ENCODE measurements around the gene FBLN1. TPM values are rescaled to one million over a fixed set of nuclear protein-coding genes. Genes with fewer than 3 reads are reported as not detected.
"Not testable (repeated sequence)": the region's sequence is repeated elsewhere in the genome, so short reads cannot be mapped to it uniquely, and the experiment has no call there.

FBLN1 gene
- total RNA-seq, 1 donor: 256 TPM

GRCh38 chr22:45538281-45538680 is 35.6 kb downstream of the FBLN1 start:
- no peak overlapping the region for H3K4me3 ChIP-seq (ENCODE audit: low read depth, low read length)
- DNase-seq (ENCODE audit: low read depth): no peak
- no peak for TF ChIP-seq CTCF (IDR thresholded peaks at IDR 0.05; ENCODE audit: insufficient read depth, low read depth, low read length)

GRCh38 chr22:45540122-45540521 is 37.4 kb downstream of the FBLN1 start:
- peak; percentile 57 for DNase-seq (ENCODE audit: low read depth)
- no peak for TF ChIP-seq CTCF (IDR thresholded peaks at IDR 0.05; ENCODE audit: insufficient read depth, low read depth, low read length)

GRCh38 chr22:45541382-45541979 is 38.8 kb downstream of the FBLN1 start:
- no peak overlapping the region for H3K4me3 ChIP-seq (ENCODE audit: low read depth, low read length)
- DNase-seq (ENCODE audit: low read depth): no peak
- TF ChIP-seq CTCF (IDR thresholded peaks at IDR 0.05; ENCODE audit: insufficient read depth, low read depth, low read length): no peak

More at GRCh38 chr22:45540122-45540521, 37.4 kb downstream of the FBLN1 start:
- H3K4me3 ChIP-seq (ENCODE audit: low read depth, low read length): no peak overlapping the region

GRCh38 chr22:45542001-45542520 is 39.4 kb downstream of the FBLN1 start:
- DNase-seq (ENCODE audit: low read depth): no peak
- H3K4me3 ChIP-seq (ENCODE audit: low read depth, low read length): no peak overlapping the region
- no peak for TF ChIP-seq CTCF (IDR thresholded peaks at IDR 0.05; ENCODE audit: insufficient read depth, low read depth, low read length)

DNA sequence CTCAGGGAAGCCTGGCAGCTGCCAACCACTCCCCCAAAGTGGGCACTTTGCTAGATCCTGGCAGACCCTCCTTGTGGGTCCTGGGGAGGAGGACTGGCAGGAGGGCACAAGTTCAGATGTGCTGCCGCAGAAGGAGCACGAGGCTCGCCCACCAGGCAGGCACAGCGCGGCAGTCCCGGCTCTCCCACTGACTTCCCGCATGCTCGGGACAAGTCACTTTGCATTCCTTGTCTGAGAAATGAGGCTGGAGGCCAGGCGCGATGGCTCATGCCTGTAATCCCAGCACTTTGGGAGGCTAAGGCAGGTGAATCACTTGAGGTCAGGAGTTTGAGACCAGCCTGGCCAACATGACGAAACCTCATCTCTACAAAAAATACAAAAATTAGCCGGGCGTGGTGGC is 40.1 kb downstream of the FBLN1 start:
- DNase-seq (ENCODE audit: low read depth); H3K4me3 ChIP-seq (ENCODE audit: low read depth, low read length): not testable (repeated sequence)

DNA sequence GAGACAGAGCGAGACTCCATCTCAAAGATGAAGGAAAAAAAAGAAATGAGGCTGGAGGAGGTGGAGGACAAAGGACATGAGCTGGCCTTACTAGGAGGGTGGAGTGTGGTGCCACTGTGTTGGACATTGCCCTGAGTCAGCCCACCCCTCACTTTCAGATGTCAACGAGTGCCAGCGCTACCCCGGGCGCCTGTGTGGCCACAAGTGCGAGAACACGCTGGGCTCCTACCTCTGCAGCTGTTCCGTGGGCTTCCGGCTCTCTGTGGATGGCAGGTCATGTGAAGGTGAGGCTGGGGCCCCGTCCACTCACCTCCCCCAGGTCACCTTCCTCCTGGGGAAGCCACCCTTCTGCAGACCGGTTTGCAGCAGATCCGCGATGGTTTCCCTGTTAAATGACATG is 40.6 kb downstream of the FBLN1 start:
- DNase-seq (ENCODE audit: low read depth): no peak
- no peak overlapping the region for H3K4me3 ChIP-seq (ENCODE audit: low read depth, low read length)
- no peak for TF ChIP-seq CTCF (IDR thresholded peaks at IDR 0.05; ENCODE audit: insufficient read depth, low read depth, low read length)

GRCh38 chr22:45544588-45545170 is 42.0 kb downstream of the FBLN1 start:
- H3K4me3 ChIP-seq (ENCODE audit: low read depth, low read length): no peak overlapping the region
- TF ChIP-seq CTCF (IDR thresholded peaks at IDR 0.05; ENCODE audit: insufficient read depth, low read depth, low read length): no peak
- no peak for DNase-seq (ENCODE audit: low read depth)

All from fibroblast of villous mesenchyme (primary cell).